ENCODE results near the gene C19orf47.
A peak's percentile ranks its signal among the peaks of the same experiment; 100 is the strongest.

C19orf47 gene

DNA sequence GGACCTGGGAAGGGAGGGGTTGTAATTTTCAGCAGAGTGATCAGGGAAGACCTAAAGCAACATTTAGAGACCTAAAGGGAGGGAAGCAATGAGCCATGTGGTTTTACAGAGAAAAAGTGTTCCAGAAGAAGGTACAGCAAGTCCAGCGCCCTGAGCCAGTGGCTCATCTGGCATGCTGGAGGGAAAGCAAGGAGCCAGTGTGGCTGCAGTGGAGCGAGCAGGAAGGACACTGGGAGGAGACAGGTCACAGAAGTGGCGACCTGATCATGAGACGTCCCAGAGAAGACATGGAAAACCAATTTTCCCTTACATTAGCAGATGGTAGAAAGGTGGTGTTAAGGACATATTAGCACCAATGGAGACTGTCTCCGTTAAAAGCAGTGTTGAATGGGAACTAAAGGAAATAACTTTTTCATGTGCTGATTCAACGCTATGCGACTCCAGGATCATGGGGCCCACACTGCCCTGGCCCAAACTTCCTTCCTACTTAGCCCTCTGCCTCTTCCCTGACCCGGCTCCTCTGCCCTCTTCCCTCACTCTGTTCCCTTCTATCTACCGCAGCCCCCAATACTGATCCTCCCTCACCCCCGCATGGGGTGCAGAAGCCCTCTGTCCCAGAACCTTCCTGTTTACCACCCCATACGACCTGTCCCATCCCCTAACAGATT lies 5.4 kb downstream of the C19orf47 start:
- no peaks in the 10 kb centered on the region for H3K27me3 ChIP-seq (ENCODE audit: low read depth, low read length)
- peaks cover 17% of the 10 kb centered on the region for H3K79me2 ChIP-seq (ENCODE audit: low read length)
- TF ChIP-seq EZH2phosphoT487 (IDR thresholded peaks at IDR 0.05; ENCODE audit: low read depth) = no peak
- TF ChIP-seq, protein P1, sequence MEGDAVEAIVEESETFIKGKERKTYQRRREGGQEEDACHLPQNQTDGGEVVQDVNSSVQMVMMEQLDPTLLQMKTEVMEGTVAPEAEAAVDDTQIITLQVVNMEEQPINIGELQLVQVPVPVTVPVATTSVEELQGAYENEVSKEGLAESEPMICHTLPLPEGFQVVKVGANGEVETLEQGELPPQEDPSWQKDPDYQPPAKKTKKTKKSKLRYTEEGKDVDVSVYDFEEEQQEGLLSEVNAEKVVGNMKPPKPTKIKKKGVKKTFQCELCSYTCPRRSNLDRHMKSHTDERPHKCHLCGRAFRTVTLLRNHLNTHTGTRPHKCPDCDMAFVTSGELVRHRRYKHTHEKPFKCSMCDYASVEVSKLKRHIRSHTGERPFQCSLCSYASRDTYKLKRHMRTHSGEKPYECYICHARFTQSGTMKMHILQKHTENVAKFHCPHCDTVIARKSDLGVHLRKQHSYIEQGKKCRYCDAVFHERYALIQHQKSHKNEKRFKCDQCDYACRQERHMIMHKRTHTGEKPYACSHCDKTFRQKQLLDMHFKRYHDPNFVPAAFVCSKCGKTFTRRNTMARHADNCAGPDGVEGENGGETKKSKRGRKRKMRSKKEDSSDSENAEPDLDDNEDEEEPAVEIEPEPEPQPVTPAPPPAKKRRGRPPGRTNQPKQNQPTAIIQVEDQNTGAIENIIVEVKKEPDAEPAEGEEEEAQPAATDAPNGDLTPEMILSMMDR (IDR thresholded peaks at IDR 0.05; ENCODE audit: low read depth, low read length) = no peak
- no peak overlapping the region for H3K4me2 ChIP-seq (ENCODE audit: low read length)
- H3K9me3 ChIP-seq (ENCODE audit: insufficient read depth, low read length) = no peaks in the 10 kb centered on the region
- peaks cover 17% of the 10 kb centered on the region for H3K4me1 ChIP-seq (ENCODE audit: low read length)
- H3K27ac ChIP-seq (ENCODE audit: low read length) = no peak overlapping the region
- H3K4me3 ChIP-seq (ENCODE audit: low read length) = no peak overlapping the region
- no peak overlapping the region for H3K9ac ChIP-seq (ENCODE audit: low read length)
- no peak overlapping the region for H2AFZ ChIP-seq (ENCODE audit: low read depth, low read length)
- peaks cover 20% of the 10 kb centered on the region for H4K20me1 ChIP-seq (ENCODE audit: insufficient read depth, low read length)
- peaks cover 2% of the 10 kb centered on the region for H3K36me3 ChIP-seq (replicated peaks; ENCODE audit: low read depth, low read length)

DNA sequence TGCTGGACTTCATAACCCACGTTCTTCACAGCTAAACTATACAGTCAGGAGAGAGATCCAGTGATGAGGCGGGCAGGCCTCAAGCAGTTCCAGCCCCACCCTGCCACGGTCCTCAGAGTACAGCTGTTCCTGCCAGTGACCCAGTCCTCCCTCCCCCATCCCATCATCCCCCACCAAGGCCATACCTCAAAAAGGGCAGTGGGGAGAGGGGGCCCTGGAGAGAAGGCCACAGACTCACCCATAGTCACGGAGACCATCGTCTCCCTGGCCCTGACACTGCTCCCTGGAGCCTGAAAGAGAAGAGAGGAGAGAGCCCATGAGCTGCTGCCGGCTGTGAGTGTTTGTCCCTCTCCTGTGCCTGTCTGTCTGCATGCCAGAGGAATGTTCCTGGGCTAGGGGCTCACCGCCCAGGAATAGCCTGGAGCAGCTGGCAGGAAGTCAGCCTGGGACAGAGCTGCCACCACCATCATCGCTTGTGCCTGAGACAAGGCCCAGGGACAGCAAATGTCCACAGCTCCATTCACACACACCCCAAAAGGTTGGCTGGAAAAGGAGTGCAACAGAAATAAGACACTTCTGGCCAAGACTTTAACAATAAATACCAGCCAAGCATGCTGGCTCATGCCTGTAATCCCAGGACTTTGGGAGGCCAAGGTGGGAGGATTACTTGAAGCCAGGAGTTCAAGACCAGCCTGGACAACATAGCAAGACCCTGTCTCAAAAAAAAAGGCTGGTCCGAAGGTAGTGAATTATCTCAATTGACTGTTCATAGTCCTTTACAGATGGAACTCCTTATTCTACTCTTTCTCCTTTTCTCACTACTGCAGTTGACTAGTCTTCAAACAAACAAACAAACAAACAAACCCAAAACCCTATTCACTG lies 6.4 kb downstream of the C19orf47 start:
- Histone ChIP-seq H4K20me1 (ENCODE audit: insufficient read depth, low read length) (peaks cover 20% of the 10 kb centered on the region), H3K9ac (ENCODE audit: low read length) (no peak overlapping the region), H3K4me1 (ENCODE audit: low read length) (peaks cover 10% of the 10 kb centered on the region), H3K79me2 (ENCODE audit: low read length) (peaks cover 8% of the 10 kb centered on the region), H3K27me3 (ENCODE audit: low read depth, low read length) (no peaks in the 10 kb centered on the region), H3K9me3 (ENCODE audit: insufficient read depth, low read length) (no peaks in the 10 kb centered on the region), H3K27ac (ENCODE audit: low read length) (no peak overlapping the region), H3K4me3 (ENCODE audit: low read length) (no peak overlapping the region), H3K36me3 (replicated peaks; ENCODE audit: low read depth, low read length) (peaks cover 2% of the 10 kb centered on the region), H3K4me2 (ENCODE audit: low read length) (no peak overlapping the region), H2AFZ (ENCODE audit: low read depth, low read length) (no peak overlapping the region)
- TF ChIP-seq, protein P1 (IDR thresholded peaks at IDR 0.05; ENCODE audit: low read depth, low read length) = no peak
- no peak for TF ChIP-seq EZH2phosphoT487 (IDR thresholded peaks at IDR 0.05; ENCODE audit: low read depth)

DNA sequence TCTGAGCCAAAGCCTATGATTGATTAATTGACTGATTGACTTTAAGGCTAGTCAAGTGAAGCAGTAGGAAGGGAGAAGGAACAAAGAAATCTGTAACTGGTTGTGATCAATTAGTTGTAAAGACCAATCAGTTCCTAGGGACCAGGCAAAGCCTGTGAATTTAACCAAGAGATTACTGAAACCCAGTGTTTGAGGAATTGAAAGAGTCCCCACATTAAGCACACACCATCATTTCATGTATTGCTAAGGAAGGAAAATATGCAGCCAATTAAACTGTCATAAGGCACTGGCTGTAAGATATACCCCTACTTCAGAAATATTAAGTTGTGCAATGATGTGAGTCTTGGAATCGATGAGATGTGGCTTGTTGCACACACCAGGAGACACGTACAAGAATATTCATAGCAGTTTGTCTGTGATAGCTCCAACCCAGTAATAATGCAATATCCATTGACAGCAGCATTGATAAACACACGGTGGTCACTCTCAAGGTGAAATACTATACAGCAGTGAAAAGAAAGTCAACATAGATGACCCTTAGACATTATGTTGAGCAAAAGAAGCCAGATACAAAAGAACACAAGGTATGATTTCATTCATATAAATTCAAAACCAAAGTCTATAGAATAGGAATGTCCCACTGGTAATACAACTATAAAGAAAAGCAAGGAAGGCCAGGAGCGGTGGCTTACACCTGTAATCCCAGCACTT lies 9.0 kb downstream of the C19orf47 start:
- no peak for TF ChIP-seq EZH2phosphoT487 (IDR thresholded peaks at IDR 0.05; ENCODE audit: low read depth)
- TF ChIP-seq, protein P1 (IDR thresholded peaks at IDR 0.05; ENCODE audit: low read depth, low read length) = no peak
- H3K27me3 ChIP-seq (ENCODE audit: low read depth, low read length) = no peaks in the 10 kb centered on the region
- H3K36me3 ChIP-seq (replicated peaks; ENCODE audit: low read depth, low read length) = peaks cover 6% of the 10 kb centered on the region
- no peak overlapping the region for H3K4me2 ChIP-seq (ENCODE audit: low read length)
- H3K4me3 ChIP-seq (ENCODE audit: low read length) = no peak overlapping the region
- H3K9ac ChIP-seq (ENCODE audit: low read length) = no peak overlapping the region
- 0 out of 2 replicates have a peak, but pooled peaks cover 4% of the 10 kb centered on the region for H3K79me2 ChIP-seq (ENCODE audit: low read length)
- peak overlapping the region; percentile 7; the same call in 1 of the 2 replicates for H3K27ac ChIP-seq (ENCODE audit: low read length)
- no peaks in the 10 kb centered on the region for H3K9me3 ChIP-seq (ENCODE audit: insufficient read depth, low read length)
- H3K4me1 ChIP-seq (ENCODE audit: low read length) = peaks cover 8% of the 10 kb centered on the region
- H4K20me1 ChIP-seq (ENCODE audit: insufficient read depth, low read length) = peaks cover 17% of the 10 kb centered on the region
- H2AFZ ChIP-seq (ENCODE audit: low read depth, low read length) = no peak overlapping the region
